HCT116 (cell line): ENCODE data around the gene ATP1A2. TPM values are rescaled to one million over a fixed set of nuclear protein-coding genes. Genes with fewer than 3 reads are reported as not detected.

ENCODE experiments used
- ATAC-seq: fragments of 200-7000 bp; cut with Tn5 transposase; 2 replicates; pipeline ENCODE4 v1.9.1; 2020; ENCODE audit warnings: mild to moderate bottlenecking, moderate library complexity
- BruUV-seq: library from RNA; stranded (reverse); fragments of 400-500 nt; replicated peaks from 2 replicates; lab custom pipeline; 2021; lab: Mats Ljungman, UMichigan
- CTCF ChIA-PET: fragments of 300-600 bp; sonication (Branson Sonifier 250); formaldehyde crosslinking; loops from one replicate; lab custom pipeline; 2021; ENCODE audit warnings: antibody characterized with exemption; lab: Charles Lee
- POLR2A ChIA-PET: fragments of 300-600, 350-600 bp; sonication (Branson Sonifier 250); formaldehyde crosslinking; loops from one replicate; lab custom pipeline; 2021; ENCODE audit warnings: antibody characterized with exemption; lab: Charles Lee
- RAD21 ChIA-PET, 2 experiments: fragments of 300-600 bp; sonication (Branson Sonifier 250); formaldehyde crosslinking; loops; one replicate each; lab custom pipeline; 2023; ENCODE audit warnings: low total read pairs in 2 of 2; ENCODE audit not compliant: uncharacterized antibody in 2 of 2, unreplicated experiment in 2 of 2, low non-redundant PET in 1 of 2; lab: Charles Lee
- DNase-seq: peaks from one replicate; pipeline ENCODE4 v3.0.0-alpha.2; 2010; ENCODE audit warnings: low read depth, low spot score
- H2AFZ ChIP-seq: fragments of 200-600 bp; shearing (Covaris generic), sonication (generic); 2 replicates; pipeline ENCODE4 v1.6.1; 2017; ENCODE audit warnings: low read depth, mixed run types, mixed read lengths, antibody characterized with exemption, low read length; ENCODE audit not compliant: poor library complexity, severe bottlenecking
- H3K27ac ChIP-seq: 2 replicates; pipeline ENCODE4 v1.5.1; 2012; ENCODE audit warnings: low read depth, low read length
- H3K27me3 ChIP-seq: fragments of 200-600 bp; sonication (generic); 2 replicates; pipeline ENCODE4 v1.6.1; 2016; ENCODE audit warnings: mixed run types, low read length, mixed read lengths; ENCODE audit not compliant: insufficient read depth
- H3K36me3 ChIP-seq, 2 experiments: fragments of 200-500 bp in 1 of 2; fragments of 200-600 bp in 1 of 2; sonication (Bioruptor generic) in 1 of 2; sonication (generic) in 1 of 2; 2 replicates each; pipeline versions ENCODE4 v1.5.1 to v1.6.1; 2014 to 2016; ENCODE audit warnings: low read length in 2 of 2, inconsistent platforms in 1 of 2, mixed read lengths in 1 of 2, mixed run types in 1 of 2; ENCODE audit not compliant: insufficient read depth in 2 of 2, control insufficient read depth in 1 of 2
- H3K4me1 ChIP-seq, 2 experiments: fragments of 200-600 bp in 1 of 2; sonication (generic) in 1 of 2; 2 replicates each; pipeline versions ENCODE4 v1.5.1 to v1.6.1; 2012 to 2017; ENCODE audit warnings: low read length in 2 of 2, inconsistent platforms in 1 of 2, mild to moderate bottlenecking in 1 of 2, mixed read lengths in 1 of 2, mixed run types in 1 of 2, moderate library complexity in 1 of 2; ENCODE audit not compliant: insufficient read depth in 2 of 2, control insufficient read depth in 1 of 2
- H3K4me2 ChIP-seq: fragments of 200-600 bp; sonication (generic); 2 replicates; pipeline ENCODE4 v1.6.1; 2017; ENCODE audit warnings: mixed run types, low read length, mixed read lengths
- H3K4me3 ChIP-seq, 2 experiments: fragments of 200-600 bp in 1 of 2; sonication (generic) in 1 of 2; replicated peaks in 1 of 2; 2 replicates each; pipeline ENCODE4 v1.5.1; 2011 to 2016; ENCODE audit warnings: low read length in 2 of 2, control low read depth in 1 of 2, low read depth in 1 of 2, mild to moderate bottlenecking in 1 of 2, mixed read lengths in 1 of 2, mixed run types in 1 of 2
- H3K79me2 ChIP-seq: fragments of 200-600 bp; sonication (generic); 2 replicates; pipeline ENCODE4 v1.6.1; 2017; ENCODE audit warnings: mild to moderate bottlenecking, mixed run types, low read length, moderate library complexity, mixed read lengths; ENCODE audit not compliant: insufficient read depth
- H3K9ac ChIP-seq: fragments of 200-600 bp; sonication (generic); 2 replicates; pipeline ENCODE4 v1.6.1; 2016; ENCODE audit warnings: low read length, mixed read lengths
- H3K9me2 ChIP-seq: fragments of 200-600 bp; sonication (generic), shearing (Covaris generic); 2 replicates; pipeline ENCODE4 v1.6.1; 2017; ENCODE audit warnings: mixed run types, mild to moderate bottlenecking, moderate library complexity; ENCODE audit not compliant: insufficient read depth
- H3K9me3 ChIP-seq, 2 experiments: fragments of 200-500 bp in 1 of 2; fragments of 200-600 bp in 1 of 2; sonication (Bioruptor generic) in 1 of 2; sonication (generic) in 1 of 2; 2 replicates each; pipeline ENCODE4 v1.6.1; 2014 to 2017; ENCODE audit warnings: low read length in 2 of 2, mixed read lengths in 2 of 2, inconsistent platforms in 1 of 2, low read depth in 1 of 2, mild to moderate bottlenecking in 1 of 2, mixed run types in 1 of 2, moderate library complexity in 1 of 2; ENCODE audit not compliant: control insufficient read depth in 1 of 2, insufficient read depth in 1 of 2
- H4K20me1 ChIP-seq: fragments of 200-600 bp; sonication (generic), shearing (Covaris generic); 2 replicates; pipeline ENCODE4 v1.6.1; 2017; ENCODE audit warnings: mixed run types, mild to moderate bottlenecking, moderate library complexity; ENCODE audit not compliant: insufficient read depth
- CBX3 ChIP-seq: IDR thresholded peaks from 2 replicates; pipeline ENCODE4 v1.6.1; 2012; ENCODE audit warnings: low read depth
- EGR1 ChIP-seq: IDR thresholded peaks from 2 replicates; pipeline ENCODE4 v1.6.1; 2012; ENCODE audit warnings: low read depth
- FOSL1 ChIP-seq: IDR thresholded peaks from 2 replicates; pipeline ENCODE4 v1.6.1; 2012; ENCODE audit warnings: low read depth
- JUND ChIP-seq: IDR thresholded peaks from 2 replicates; pipeline ENCODE4 v1.6.1; 2012
- POLR2A ChIP-seq: IDR thresholded peaks from 2 replicates; pipeline ENCODE4 v1.7.0; 2011; ENCODE audit warnings: borderline replicate concordance; ENCODE audit not compliant: insufficient read depth, insufficient read length; ENCODE audit errors: extremely low read depth
- REST ChIP-seq: IDR thresholded peaks from 2 replicates; pipeline ENCODE4 v1.6.1; 2012; ENCODE audit warnings: low read depth
- TCF7L2 ChIP-seq: IDR thresholded peaks from 2 replicates; pipeline ENCODE4 v1.7.0; 2011; ENCODE audit warnings: borderline replicate concordance, inconsistent platforms; ENCODE audit not compliant: insufficient read depth, insufficient read length; ENCODE audit errors: extremely low read depth
- ZBTB33 ChIP-seq: IDR thresholded peaks from 2 replicates; pipeline ENCODE4 v1.6.1; 2011; ENCODE audit warnings: mild to moderate bottlenecking, low read length, moderate library complexity; ENCODE audit not compliant: insufficient replicate concordance; ENCODE audit errors: extremely low read depth
- intact Hi-C: fragments of 100-400 bp; cut with micrococcal nuclease; formaldehyde crosslinking; loops from 2 replicates; pipeline ENCODE4 v1.10.0; 2022
- total RNA-seq: library from RNA; stranded (reverse); gene quantifications from one replicate; pipeline ENCODE4 v1.2.1, GENCODE V29; 2021; ENCODE audit not compliant: unreplicated experiment

Gene ATP1A2
- total RNA-seq, 1 experiment from 2014 or later = not detected

DNA sequence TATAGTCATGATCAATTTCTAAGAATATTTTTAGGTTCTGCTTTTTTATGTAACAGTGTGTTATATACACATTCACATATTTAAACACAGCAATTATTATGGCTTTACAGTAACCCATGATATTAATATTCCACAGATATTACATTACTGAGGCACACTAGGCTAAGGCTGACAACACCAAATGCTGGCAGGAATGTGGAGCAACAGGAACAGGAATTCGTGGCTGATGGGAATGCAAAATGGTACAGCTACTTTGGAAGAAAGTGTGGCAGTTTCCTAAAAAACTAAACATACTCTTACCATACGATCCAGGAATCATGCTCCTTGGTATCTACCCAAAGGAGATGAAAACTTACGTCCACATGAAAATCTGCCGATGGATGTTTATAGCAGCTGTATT, 36.1 kb upstream of the ATP1A2 start:
- Histone ChIP-seq H3K27ac (no peak overlapping the region), H3K36me3 (no peaks in the 10 kb centered on the region), H2AFZ (no peak overlapping the region), H3K27me3 (peaks cover 26% of the 10 kb centered on the region), H3K9me3 (no peaks in the 10 kb centered on the region), H3K9ac (no peak overlapping the region), H3K79me2 (no peaks in the 10 kb centered on the region), H3K4me2 (no peak overlapping the region), H3K9me2 (no peaks in the 10 kb centered on the region), H3K4me1 (no peaks in the 10 kb centered on the region; a peak in 2 of 4 replicates), H3K4me3 (no peak overlapping the region), H4K20me1 (no peaks in the 10 kb centered on the region)
- ChIA-PET RAD21 (interaction anchor here in 1 of 2 experiments (1.4 kb wide), 1 partner anchor 21 kb away, joined by 4 read pairs; no protein-coding TSS in a partner anchor), CTCF (interaction anchor here (1.5 to 3.8 kb wide), 8 partner anchors 9 to 297 kb away, joined by 5 to 33 read pairs (median 10); partner anchors contain the start of gene IGSF8), POLR2A (interaction anchor here (0.6 kb wide), 1 partner anchor 9 kb away, joined by 3 read pairs; the partner anchor contains the start of gene KCNJ10)
- BruUV-seq = no TSS peak
- no peak for DNase-seq
- intact Hi-C loops = loop anchor here (2.0 kb wide), 1 partner anchor 143 kb away; no protein-coding TSS in a partner anchor
- ATAC-seq = no peak
- no peak for TF ChIP-seq POLR2A
- TF ChIP-seq JUND = no peak
- no peak for TF ChIP-seq TCF7L2
- no peak for TF ChIP-seq EGR1
- no peak for TF ChIP-seq REST
- TF ChIP-seq ZBTB33 = no peak
- no peak for TF ChIP-seq FOSL1
- TF ChIP-seq CBX3 = no peak
- TF ChIP-seq, all 23 proteins: peak for 0
